NOMO-1 treated with dmso at 0.1 percent for 144 hours (cell line): ENCODE measurements around the gene PTPDC1.
"Not testable (repeated sequence)": the region's sequence is repeated elsewhere in the genome, so short reads cannot be mapped to it uniquely, and the experiment has no call there.

Experiments
- DNase-seq: peaks from one replicate; lab custom pipeline; 2025; ENCODE audit not compliant: unreplicated experiment; lab: John Stamatoyannopoulos, UW

PTPDC1 gene

DNA sequence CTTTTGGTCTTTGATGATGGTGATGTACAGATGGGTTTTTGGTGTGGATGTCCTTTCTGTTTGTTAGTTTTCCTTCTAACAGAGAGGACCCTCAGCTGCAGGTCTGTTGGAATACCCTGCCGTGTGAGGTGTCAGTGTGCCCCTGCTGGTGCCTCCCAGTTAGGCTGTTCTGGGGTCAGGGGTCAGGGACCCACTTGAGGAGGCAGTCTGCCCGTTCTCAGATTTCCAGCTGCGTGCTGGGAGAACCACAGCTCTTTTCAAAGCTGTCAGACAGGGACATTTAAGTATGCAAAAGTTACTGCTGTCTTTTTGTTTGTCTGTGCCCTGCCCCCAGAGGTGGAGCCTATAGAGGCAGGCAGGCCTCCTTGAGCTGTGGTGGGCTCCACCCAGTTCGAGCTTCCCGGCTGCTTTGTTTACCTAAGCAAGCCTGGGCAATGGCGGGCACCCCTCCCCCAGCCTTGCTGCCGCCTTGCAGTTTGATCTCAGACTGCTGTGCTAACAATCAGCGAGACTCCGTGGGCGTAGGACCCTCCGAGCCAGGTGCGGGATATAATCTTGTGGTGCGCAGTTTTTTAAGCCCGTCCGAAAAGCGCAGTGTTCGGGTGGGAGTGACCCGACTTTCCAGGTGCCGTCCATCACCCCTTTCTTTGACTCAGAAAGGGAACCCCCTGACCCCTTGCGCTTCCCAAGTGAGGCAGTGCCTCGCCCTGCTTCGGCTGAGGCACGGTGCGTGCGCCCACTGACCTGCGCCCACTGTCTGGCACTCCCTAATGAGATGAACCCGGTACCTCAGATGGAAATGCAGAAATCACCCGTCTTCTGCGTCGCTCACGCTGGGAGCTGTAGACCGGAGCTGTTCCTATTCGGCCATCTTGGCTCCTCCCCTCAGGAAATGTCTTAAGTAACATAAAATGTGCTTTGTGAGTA, 10.2 kb downstream of the PTPDC1 start:
- DNase-seq = not testable (repeated sequence)

DNA sequence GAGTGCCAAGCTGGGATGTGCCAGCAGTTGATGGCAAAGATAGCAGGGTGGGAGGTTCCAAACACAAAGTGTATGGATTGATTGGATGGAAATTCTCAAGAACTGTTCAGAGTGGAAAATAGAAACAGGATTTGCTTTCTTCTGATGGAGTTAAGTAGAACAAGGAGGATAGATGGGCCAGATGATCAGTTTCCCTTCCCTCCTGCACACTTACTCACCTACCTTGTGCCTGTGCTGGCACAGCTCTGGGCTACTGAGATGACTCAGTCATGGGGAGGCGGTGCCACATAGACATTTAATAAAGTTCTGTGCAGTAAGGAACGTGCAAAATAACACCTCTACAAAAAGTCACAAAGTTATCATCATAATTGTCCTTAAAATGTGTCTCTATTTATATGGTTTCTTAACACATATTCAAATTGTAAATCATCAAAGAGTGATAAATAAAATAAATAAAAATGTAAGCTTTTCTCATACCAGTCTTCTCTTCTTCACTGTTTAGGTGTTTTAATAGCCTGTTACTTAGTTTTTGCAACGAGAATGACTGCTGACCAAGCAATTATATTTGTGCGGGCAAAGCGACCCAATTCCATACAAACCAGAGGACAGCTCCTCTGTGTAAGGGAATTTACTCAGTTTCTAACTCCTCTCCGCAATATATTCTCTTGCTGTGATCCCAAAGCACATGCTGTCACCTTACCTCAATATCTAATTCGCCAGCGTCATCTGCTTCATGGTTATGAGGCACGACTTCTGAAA, 12.7 kb downstream of the PTPDC1 start:
- no peak for DNase-seq

DNA sequence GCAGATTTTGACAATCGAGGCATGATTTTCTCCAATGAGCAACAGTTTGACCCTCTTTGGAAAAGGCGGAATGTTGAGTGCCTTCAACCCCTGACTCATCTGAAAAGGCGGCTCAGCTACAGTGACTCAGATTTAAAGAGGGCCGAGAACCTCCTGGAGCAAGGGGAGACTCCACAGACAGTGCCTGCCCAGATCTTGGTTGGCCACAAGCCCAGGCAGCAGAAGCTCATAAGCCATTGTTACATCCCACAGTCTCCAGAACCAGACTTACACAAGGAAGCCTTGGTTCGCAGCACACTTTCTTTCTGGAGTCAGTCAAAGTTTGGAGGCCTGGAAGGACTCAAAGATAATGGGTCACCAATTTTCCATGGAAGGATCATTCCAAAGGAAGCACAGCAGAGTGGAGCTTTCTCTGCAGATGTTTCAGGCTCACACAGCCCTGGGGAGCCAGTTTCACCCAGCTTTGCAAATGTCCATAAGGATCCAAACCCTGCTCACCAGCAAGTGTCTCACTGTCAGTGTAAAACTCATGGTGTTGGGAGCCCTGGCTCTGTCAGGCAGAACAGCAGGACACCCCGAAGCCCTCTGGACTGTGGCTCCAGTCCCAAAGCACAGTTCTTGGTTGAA, 13.6 kb downstream of the PTPDC1 start:
- DNase-seq = no peak

DNA sequence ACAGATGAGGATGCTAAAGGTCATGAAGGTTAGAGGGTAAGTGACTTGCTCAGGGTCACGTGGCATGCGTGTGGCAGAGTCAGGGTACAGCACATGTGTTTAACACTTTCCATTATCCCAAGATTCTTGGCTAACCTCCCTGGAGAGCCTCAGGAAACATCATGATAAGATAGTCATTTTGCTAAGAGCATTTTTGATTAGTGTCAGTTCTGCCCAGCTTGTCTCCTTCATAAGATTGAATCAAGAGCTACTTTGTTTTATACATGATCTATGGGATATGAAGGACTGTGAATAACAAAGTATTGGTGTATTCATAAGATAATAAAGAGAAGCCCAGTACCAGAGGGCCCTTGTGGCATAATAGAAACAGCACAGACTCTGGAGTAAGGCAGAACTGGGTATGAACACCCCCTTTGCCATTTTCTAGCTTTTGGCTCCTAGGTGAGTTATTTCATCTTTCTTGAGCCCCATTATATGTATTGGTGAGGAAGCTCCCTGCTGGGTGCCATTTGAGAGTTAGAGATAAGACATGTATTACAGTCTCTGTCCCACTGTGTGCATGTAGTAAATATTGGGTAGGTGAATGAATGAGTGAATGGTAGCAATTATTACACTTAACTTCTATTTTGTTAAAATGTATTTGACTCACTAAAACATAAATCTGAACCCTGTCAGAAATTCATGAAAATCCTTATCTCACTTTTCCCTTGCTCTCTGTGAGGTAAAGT, 16.1 kb downstream of the PTPDC1 start:
- no peak for DNase-seq

DNA sequence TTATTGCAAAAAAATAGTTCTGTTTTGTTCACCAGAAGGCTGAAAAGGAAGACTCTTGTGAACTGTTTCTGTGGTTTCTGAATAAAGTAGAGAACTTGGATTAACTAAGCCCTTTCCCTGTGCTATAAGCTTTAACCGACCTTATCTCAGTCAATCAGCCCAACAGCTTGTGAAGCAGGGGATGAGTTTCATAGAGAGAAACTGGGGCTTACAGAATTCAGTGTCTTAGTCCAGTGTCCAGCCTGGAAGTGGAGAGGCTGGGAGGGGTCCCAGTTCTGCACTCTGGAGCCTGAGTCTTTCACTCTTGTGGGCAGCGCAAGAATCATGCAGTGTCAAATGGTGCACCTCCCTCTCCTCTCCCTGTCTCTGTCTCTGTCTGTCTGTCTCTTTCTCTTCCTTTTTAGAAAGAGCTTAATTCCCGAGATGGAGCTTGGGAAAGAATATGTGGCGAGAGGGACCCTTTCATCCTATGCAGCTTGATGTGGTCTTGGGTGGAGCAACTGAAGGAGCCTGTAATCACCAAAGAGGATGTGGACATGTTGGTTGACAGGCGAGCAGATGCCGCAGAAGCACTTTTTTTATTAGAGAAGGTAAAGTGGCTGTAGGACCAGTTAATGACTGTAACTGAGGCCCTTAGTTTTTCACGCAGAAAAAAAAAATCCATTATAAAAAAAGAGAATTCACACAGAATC, 17.0 kb downstream of the PTPDC1 start:
- DNase-seq = no peak

DNA sequence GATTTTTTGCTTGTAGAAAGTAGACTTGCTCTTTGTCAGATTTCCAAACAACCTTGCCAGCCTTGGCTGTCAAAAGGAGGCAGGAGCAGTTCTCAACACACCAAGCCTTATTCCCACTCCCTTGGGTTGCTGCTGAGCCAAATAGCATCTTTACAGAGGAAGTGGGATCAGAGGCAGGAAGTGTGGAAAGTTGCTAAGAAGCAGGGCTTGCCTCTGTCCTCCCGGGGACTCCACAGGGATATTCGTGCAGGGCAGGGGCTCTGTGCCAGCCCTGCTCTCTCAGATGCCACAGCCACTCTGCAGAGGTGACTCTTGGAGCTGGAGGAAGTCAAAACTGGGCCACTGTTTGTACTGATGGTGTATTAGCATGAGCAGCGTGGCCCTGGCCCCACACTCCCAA, 24.3 kb downstream of the PTPDC1 start:
- no peak for DNase-seq

DNA sequence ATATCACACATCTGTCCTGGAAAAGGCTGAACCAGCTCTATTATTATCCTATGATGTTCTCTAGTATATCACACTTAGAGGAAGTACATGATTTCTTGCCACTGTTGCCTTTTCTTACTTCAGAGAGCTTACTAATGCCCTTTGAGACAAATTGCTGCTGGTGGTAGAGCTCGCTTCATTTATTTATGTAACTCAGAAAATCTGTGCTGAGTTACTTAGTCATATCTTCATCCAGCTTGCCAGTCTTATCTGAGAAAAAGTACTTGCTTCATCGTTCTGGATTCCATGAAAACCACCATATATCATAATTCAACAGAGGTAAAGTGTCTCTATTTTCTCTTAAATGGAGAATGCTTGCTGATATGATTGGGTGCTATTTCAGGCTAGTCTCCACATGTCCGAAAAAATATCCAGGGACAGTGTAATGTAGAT, 26.6 kb downstream of the PTPDC1 start:
- DNase-seq = no peak

DNA sequence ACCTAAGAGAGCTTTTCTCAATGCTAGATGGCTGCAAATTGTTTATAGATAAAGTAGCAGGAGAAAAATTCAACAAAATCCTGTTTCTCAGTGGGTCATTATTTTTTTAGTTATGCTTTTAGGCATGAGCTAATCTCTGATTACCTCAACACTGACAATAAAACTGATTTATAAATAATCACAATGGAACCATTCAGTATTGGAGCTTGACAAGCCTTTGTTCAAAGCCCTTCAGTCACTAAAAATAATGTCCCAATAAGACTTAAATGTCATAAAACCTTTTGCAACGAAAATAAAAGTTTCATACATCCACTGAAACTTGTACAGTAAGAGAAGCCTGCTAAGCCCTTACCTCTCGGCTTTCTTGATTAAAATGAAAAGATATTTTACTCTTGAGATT, 27.2 kb downstream of the PTPDC1 start:
- DNase-seq = no peak

DNA sequence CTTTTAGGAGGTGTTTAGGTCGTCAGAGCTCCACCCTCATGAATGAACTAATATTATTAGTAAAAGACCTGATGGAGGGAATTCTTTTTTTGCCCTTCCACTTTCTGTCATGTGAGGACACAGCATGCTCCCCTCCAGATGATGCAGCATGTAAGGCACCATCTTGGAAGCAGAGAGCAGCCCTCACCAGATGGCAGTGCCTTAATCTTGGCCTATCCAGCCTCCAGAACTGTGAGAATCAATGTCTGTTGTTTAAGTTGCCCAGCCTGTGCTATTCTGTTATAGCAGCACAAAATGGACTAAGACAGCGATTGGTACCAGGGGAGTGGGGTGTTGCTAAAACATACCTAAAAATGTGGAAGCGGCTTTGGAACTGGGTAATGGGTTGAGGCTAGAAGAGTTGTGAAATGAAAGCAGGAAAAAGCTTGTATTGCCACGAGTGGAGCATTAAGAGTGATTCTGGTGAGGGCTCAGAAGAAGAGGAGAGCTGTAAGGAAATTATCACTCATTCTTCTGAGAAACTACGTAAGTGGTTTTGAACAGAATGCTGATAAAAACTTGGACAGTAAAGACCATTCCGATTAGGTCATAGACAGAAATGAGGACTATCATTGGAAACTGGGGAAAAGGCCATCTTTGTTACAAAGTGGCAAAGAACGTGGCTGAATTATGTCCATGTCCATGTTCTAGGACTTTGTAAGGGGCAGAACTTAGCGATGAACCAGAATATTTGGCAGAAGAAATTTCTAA, 28.6 kb downstream of the PTPDC1 start:
- no peak for DNase-seq

DNA sequence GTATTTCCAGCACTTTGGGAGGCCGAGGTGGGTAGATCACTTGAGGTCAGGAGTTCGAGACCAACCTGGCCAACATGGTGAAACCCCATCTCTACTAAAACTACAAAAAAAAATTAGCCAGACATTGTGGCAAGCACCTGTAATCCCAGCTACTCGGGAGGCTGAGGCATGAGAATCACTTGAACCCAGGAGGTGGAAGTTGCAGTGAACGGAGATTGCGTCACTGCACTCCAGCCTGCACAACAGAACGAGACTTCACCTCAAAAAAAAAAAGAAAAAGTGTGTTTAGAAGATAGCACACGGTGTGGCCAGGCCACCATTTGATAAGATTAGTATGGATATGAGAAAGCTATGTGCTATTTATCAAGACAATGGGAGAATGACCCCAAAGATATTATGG, 35.8 kb downstream of the PTPDC1 start:
- not testable (repeated sequence) for DNase-seq

DNA sequence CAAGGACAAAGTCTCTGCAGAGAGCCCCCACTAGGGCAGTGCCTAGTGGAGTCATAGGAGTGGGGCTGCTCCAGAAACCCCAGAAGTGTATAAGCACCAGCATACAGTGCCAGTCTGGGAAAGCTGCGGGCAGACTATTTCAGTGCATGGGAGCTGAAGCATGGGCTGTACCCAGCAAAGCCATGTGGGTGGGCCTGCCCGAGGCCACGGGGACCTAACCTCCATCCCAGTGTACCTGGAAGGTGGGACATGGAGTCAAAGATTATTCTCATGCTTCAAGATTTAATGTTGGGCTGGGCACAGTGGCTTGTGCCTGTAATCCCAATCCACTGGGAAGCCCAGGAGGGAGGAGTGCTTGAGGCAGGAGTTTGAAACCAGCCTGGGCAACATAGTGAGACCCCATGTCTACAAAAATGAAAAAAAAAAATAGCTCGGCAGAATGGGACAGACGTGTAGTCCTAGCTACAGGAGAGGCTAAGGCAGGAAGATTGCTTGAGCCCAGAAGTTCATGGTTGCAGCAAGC, 36.7 kb downstream of the PTPDC1 start:
- DNase-seq = no peak

DNA sequence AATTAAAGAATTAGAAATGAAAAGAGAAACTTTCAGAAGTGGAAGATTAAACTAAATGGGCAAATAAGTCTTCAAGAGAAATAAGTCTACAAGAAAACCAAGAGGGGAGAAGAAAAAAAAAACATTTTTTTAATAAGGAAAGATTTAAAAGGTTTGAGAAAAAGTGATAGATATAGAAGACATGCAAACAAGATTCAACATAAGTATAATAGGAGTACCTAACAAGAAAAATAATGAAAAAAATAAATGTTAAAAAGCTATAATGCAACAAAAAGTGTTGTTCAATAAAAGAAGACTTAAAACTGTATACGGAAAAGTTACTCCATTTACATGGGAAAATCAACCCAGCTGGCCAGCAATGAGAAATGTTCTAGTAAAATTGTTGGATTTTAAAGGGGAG, 42.6 kb downstream of the PTPDC1 start:
- no peak for DNase-seq

DNA sequence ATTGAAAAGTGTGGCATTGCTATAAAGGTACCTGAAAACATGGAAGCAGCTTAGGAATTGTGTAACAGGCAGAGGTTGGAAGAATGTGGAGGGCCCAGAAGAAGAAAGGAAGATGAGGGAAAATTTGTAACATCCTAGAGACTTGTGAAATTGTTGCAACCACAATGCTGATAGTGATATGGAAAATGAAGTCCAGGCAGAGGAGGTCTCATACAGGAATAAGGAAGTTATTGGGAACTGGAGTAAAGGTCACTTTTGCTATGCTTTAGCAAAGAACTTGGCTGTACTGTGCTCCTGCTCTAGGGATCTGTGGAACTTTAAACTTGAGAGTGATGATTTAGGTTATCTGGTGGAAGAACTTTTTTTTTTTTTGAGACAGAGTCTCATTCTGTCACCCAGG, 43.5 kb downstream of the PTPDC1 start:
- DNase-seq = no peak

DNA sequence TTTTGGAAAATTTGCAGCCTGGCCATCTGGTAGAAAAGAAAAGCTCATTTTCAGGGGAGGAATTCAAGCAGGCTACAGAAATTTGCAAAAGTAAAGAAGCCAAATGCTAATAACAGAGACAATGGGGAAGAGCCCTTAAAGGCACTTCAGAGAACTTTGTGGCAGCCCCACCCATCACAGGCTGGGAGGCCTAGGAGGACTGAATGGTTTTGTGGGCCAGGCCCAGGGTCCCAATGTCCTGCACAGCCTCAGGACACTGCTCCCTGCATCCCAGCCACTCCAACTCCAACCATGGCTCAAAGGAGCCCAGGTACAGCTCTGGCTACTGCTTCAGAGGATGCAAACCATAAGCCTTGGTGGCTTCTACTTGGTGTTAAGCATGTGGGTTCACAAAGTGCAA, 44.3 kb downstream of the PTPDC1 start:
- DNase-seq = no peak

DNA sequence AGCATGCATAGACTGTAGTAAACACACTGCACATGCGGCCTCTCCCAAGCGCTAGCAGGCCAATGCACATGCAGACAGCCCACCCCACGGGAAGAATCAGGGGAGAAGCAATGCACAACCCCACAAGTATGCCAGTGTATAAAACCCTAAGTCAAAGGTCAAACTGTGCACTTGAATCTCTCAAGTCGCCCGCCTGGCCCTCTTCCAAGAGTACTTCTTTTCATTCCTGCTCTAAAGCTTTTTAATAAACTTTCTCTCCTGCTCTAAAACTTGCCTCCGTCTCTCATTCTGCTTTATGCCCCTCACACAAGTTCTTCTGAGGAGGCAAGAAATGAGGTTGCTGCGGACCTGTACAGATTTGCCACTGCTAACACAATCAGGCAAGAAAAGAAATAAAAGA, 50.4 kb downstream of the PTPDC1 start:
- no peak for DNase-seq

DNA sequence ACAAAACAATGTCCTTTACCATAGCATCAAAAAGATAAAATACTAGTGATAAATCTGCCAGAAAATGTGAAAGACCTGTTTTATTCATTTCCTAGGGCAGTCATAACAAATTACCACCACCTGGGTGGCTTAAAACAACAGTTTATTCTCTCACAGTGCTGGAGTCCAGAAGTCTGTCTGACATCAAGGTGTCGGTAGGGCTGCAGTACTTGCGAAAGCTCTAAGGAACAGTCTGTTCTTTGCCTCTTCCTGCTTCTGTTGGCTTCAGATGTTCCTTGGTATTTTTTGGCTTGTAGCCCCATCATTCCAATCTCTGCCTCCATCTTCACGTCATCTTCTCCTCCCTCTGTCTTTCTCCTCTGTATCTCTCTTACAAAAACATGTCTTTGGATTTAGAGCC, 51.0 kb downstream of the PTPDC1 start:
- no peak for DNase-seq

DNA sequence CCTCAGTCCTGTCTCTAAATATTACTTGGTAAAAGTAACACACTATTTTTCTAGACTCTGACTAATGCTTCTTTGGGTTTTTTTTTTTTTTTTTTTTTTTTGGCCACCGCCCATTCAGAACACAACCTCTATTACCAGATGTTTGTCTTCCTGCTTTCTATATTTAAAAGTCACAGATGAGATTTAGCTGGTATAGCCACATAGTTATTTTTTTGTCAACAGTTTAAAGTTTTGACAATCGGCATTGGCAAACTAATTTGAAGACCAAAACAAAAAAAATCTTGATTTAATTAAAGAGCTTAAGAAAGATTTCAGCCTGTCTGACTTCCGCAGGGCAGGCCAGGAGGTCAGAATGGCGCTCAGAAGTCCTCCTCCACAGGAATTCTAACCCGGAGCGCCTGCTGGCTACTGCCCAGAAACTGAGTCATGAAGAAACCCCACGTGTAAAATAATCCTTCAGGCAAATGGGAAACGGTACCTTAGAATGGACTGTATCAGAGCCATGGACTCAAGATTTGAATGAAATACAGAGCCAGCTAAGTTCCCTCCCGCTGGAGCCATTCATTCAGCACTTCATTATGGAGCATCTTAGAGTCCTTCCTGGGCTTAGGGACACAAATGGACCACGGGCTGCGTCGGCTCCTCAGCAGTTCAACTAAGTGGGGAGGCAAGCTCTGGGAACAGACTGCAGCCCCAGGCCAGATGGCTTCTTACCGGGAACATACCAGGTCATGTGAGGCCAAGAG, 55.6 kb downstream of the PTPDC1 start:
- DNase-seq = no peak

DNA sequence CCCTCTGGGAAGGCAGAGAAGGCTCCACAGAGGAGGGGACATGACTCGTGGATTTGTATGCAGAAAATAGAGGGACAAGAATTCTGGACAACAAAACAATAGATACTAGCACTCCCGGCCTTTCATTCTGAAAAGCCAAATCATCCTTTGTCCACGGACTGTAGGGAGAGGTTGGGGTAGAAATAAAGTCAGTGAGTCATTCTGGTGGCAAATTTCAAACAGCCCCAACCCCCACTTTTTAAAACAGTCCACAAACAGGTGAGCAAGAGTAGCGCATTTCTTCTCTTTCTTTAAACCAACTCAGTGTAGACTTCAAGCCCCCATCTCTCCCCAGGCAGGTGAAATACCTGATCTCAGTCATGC, 56.1 kb downstream of the PTPDC1 start:
- DNase-seq = no peak
